ENCODE measurements around the gene XXYLT1.
"Not testable (repeated sequence)": the region's sequence is repeated elsewhere in the genome, so short reads cannot be mapped to it uniquely, and the experiment has no call there.

Gene XXYLT1

GRCh38 chr3:195249858-195250464 is 21.0 kb downstream of the XXYLT1 start:
- DNase-seq = no peak

GRCh38 chr3:195249057-195249770 is 21.7 kb downstream of the XXYLT1 start:
- no peak for DNase-seq

- no peak for DNase-seq
These were observed 22.7 kb downstream of the XXYLT1 start for GRCh38 chr3:195248281-195248680.

- DNase-seq = no peak
These were observed 23.1 kb downstream of the XXYLT1 start for GRCh38 chr3:195247863-195248189.

GRCh38 chr3:195247086-195247862 is 23.7 kb downstream of the XXYLT1 start:
- no peak for DNase-seq

GRCh38 chr3:195246581-195246995 is 24.4 kb downstream of the XXYLT1 start:
- no peak for DNase-seq

GRCh38 chr3:195245531-195245951 is 25.4 kb downstream of the XXYLT1 start:
- DNase-seq = no peak

GRCh38 chr3:195241592-195242355 is 29.2 kb downstream of the XXYLT1 start:
- no peak for DNase-seq

GRCh38 chr3:195240939-195241338 is 30.0 kb downstream of the XXYLT1 start:
- DNase-seq = no peak

- no peak for DNase-seq
These were observed 30.7 kb downstream of the XXYLT1 start for GRCh38 chr3:195240171-195240701.

DNA sequence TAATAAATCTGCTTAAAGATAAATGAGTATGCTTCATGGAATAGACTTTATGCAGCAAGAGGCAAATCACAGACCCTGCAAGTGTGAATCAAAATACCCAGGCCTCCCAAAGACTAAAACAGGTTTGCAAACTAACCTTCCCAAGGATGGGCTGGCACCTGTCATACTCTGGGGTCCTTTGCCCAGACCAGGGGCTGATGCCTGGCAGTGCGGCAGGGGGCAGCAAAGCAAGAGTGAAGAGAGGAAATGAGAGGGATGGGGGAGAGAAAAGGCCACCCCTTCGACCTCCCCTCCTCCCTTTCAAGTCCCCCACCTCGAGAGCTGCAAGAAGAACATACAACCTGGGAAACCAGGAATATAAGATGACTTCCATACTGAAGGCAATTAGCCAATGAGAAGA is 31.8 kb downstream of the XXYLT1 start:
- no peak for DNase-seq

DNA sequence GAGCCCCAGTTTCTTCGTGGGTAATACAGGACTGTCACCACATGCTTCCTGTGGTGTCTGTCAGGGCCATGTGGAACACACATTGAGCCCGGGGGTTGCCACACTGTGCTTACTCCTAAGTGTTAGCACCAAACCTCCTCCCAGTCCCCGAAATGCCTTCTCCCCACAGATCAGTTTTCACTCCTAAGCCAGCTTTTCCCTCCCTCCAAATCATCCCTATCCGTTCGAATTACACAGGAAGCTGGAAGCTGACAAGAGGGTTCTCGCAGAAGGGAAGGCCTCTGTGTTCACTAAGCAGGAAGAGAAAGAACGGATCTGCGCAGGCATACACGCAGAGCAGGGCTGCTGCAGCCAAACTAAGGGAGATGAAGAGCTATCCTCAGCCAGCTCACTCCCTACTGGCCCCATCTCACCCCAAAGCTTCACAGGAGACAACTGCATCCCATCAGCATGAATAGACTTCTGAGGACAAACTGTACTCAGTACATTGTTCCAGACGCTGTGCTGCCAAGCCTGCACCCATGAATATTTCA is 32.3 kb downstream of the XXYLT1 start:
- no peak for DNase-seq

- no peak for DNase-seq
These were observed 32.8 kb downstream of the XXYLT1 start for GRCh38 chr3:195238081-195238571.

- DNase-seq = no peak
These were observed 34.0 kb downstream of the XXYLT1 start for GRCh38 chr3:195236801-195237570.

DNA sequence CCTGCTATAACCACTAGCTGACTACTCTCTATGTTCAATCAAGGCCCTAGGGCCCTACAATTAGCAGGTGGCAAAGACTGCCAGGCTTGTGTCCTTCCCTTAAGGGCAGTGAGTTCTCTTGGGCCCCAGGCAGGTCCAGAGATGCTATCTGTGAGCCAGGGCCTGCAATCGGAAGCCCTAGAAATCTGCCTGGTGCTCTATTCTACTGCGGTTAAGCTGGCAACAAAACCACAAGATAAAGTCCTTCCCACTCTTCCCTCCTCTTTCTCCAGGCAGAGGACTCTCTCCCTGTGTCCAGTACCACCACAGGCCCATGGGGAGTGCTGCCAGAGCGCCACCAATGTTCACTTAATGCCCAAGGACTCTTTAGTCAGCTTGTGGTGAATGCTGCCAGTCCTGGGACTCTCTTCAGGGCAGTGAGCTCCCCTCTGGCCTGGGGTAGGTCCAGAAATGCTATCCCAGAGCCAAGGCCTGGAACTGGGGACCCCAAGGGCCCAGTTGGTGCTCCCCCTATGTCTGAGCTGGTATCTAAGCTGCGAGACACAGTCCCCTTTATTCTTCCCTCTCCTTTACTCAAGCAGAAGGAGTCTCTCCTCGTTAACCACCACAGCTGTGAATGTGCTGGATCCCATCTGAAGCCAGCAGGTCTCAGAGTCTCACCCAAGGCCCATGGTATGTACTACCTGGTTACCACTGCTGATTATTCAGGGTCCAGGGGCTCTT is 34.7 kb downstream of the XXYLT1 start:
- no peak for DNase-seq

GRCh38 chr3:195230244-195230643 is 40.7 kb downstream of the XXYLT1 start:
- DNase-seq = no peak

DNA sequence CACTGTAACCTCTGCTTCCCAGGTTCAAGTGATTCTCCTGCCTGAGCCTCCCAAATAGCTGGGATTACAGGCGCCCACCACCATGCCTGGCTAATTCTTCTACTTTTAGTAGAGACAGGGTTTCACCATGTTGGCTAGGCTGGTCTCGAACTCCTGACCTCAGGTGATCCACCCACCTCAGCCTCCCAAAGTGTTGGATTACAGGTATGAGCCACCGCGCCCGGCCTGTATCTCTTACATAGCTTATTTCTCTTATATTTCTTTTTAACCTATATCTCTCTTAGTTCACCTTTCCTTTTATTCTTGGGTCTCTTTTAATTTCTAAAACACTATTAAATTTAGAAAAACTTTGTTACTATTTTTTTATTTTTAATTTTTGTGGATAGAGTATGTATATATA is 42.1 kb downstream of the XXYLT1 start:
- DNase-seq = not testable (repeated sequence)

- DNase-seq = no peak
These were observed 43.1 kb downstream of the XXYLT1 start for GRCh38 chr3:195227871-195228270.

- peak in 2 of 3 donors; percentile 15 to 23 for DNase-seq
These were observed 44.0 kb downstream of the XXYLT1 start for GRCh38 chr3:195226900-195227447.

DNA sequence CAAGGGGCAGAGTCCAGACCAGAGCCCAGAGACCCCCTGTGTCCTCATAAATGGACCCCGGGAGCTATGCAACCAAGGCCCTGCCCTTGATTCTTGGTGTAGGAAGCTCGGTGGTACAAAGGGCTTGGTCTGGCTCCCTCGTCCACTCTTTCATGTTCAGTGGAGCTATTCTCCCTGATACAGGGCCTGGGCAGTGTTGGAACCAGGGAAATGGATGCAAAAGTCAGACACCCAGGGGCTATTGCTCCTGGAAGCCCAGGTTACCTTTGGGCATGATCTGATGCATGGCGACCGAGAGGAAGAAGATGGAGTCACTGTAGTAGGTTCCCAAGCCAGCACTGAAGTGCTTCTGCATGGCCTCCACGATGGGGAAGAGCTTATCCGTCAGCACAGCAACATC is 44.5 kb downstream of the XXYLT1 start:
- DNase-seq = no peak

Measured in suppressor macrophage treated with lipopolysaccharide for 1 hour (primary cell).